Measurements from ENCODE around the gene POPDC3. TPM values are rescaled to one million over a fixed set of nuclear protein-coding genes. Genes with fewer than 3 reads are reported as not detected.

POPDC3 gene
- total RNA-seq, 1 donor from 2014 or later, result 1.2 TPM

GRCh38 chr6:105189026-105189820 is 9.4 kb upstream of the POPDC3 start:
- TF ChIP-seq CTCF (conservative IDR thresholded peaks at IDR 0.05; ENCODE audit: low read depth, low read length), result no peak
- no peak for DNase-seq (ENCODE audit: low read depth)
- H3K4me3 ChIP-seq (ENCODE audit: low read depth, low read length), result no peak overlapping the region

GRCh38 chr6:105188251-105188650 is 8.4 kb upstream of the POPDC3 start:
- no peak overlapping the region for H3K4me3 ChIP-seq (ENCODE audit: low read depth, low read length)

GRCh38 chr6:105186576-105186975 is 6.8 kb upstream of the POPDC3 start:
- DNase-seq (ENCODE audit: low read depth), result no peak
- TF ChIP-seq CTCF (conservative IDR thresholded peaks at IDR 0.05; ENCODE audit: low read depth, low read length), result no peak
- no peak overlapping the region for H3K4me3 ChIP-seq (ENCODE audit: low read depth, low read length)

More at GRCh38 chr6:105188251-105188650, 8.4 kb upstream of the POPDC3 start:
- no peak for DNase-seq (ENCODE audit: low read depth)
- no peak for TF ChIP-seq CTCF (conservative IDR thresholded peaks at IDR 0.05; ENCODE audit: low read depth, low read length)

- no peak overlapping the region for H3K4me3 ChIP-seq (ENCODE audit: low read depth, low read length)
- TF ChIP-seq CTCF (conservative IDR thresholded peaks at IDR 0.05; ENCODE audit: low read depth, low read length), result no peak
- no peak for DNase-seq (ENCODE audit: low read depth)
Observed at GRCh38 chr6:105184921-105185320, 5.1 kb upstream of the POPDC3 start.

GRCh38 chr6:105181981-105182515 is 2.2 kb upstream of the POPDC3 start:
- no peak for DNase-seq (ENCODE audit: low read depth)
- no peak for TF ChIP-seq CTCF (conservative IDR thresholded peaks at IDR 0.05; ENCODE audit: low read depth, low read length)
- H3K4me3 ChIP-seq (ENCODE audit: low read depth, low read length), result no peak overlapping the region

- no peak for TF ChIP-seq CTCF (conservative IDR thresholded peaks at IDR 0.05; ENCODE audit: low read depth, low read length)
- DNase-seq (ENCODE audit: low read depth), result no peak
- H3K4me3 ChIP-seq (ENCODE audit: low read depth, low read length), result no peak overlapping the region
Observed at GRCh38 chr6:105178636-105179035, 1.2 kb downstream of the POPDC3 start.

- TF ChIP-seq CTCF (conservative IDR thresholded peaks at IDR 0.05; ENCODE audit: low read depth, low read length), result no peak
- no peak for DNase-seq (ENCODE audit: low read depth)
- no peak overlapping the region for H3K4me3 ChIP-seq (ENCODE audit: low read depth, low read length)
Observed at GRCh38 chr6:105178110-105178509, 1.7 kb downstream of the POPDC3 start.
